Retina (tissue), 1 donor: ENCODE results near the gene PLXNA4.

Experiments used
- DNase-seq: peaks from one replicate; pipeline ENCODE4 v3.0.0-alpha.2; 2016

PLXNA4 gene

DNA sequence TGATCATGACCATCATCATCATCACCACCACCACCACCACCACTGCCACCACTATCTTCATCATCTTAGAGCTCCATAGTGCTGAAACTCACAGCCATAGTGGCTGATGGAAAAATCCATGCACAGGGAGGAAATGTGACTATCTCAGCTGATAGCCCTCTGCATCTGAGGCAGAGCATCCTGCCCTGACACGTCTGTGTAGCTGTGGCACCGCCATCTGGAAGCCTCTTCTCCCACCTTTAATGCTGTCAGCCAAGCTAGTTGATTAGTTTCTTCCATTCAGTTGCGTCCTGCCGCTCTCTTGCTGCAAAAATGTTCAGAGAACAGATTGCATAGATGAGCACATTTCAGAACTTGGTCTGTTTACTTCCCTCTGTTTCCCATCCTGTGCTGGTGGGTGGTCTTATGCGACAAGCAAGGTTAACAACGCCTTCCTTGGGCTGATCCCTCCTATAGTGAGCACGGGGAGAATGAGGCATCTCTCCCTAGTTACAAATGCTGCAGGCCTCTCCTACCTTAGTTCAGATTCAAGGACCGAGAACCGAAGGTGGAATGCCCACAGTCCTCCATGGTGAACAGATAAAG is 478.6 kb downstream of the PLXNA4 start:
- DNase-seq, result no peak

- DNase-seq, result no peak
These were observed 481.0 kb downstream of the PLXNA4 start for GRCh38 chr7:132095111-132095765.

DNA sequence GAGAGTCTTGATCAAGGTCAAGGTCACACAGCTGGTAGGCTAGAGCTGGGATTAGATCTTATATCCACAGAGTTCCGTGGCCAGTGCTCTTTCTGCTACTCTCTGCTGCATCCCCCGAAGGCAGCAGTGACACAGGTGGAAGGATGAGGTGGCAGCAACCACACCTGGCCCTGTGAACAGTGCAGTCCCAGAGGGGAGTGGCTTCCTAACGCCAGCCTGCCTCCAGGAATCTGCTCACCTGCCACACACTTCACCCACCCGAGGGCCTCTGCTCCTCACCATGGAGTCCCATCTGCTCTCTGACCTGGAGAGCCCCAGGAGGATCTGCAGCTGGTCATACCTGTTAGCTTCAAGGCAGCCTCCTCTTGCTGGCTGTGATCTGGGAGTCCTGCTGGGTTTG is 484.2 kb downstream of the PLXNA4 start:
- no peak for DNase-seq

DNA sequence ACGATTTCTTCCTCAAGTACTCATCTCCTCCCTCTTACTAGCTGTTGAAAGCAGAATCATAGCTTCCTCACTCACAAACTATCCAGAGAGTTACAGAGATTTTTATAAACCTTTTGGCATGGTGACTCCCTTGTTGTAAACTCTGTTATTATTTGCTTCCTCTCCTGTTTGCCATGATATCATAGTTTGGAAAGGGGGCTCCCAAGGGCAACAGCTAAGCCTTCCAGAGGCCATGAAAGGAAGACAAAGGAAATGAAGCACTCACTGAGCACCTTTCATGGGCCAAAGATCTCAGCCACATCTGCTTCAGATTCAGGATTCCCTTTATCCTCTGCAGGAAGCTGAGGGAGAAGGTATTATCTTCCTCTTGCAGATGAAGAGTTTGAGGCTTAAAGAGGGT is 484.6 kb downstream of the PLXNA4 start:
- DNase-seq, result no peak

GRCh38 chr7:132090444-132090843 is 485.8 kb downstream of the PLXNA4 start:
- no peak for DNase-seq

- DNase-seq, result no peak
These were observed 486.9 kb downstream of the PLXNA4 start for GRCh38 chr7:132089356-132089755.

DNA sequence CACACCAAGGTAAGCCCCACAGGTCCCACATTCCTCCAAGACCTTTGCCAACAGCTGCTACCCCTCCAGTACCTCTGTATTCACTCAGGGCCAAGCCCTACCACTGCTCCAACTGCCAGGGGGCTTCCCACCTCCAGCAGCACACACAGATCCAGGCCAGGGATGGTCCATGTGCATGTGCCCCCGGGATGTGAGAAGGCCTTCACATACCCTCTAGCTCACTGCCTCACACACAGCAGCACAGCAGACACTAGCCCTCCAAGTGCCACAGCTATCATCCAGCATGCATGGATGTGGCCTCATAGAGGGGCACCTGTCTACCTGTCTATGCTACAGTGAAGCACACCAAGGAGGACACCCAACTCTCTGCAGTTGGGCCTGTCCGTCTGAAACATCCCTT is 488.8 kb downstream of the PLXNA4 start:
- DNase-seq, result no peak

DNA sequence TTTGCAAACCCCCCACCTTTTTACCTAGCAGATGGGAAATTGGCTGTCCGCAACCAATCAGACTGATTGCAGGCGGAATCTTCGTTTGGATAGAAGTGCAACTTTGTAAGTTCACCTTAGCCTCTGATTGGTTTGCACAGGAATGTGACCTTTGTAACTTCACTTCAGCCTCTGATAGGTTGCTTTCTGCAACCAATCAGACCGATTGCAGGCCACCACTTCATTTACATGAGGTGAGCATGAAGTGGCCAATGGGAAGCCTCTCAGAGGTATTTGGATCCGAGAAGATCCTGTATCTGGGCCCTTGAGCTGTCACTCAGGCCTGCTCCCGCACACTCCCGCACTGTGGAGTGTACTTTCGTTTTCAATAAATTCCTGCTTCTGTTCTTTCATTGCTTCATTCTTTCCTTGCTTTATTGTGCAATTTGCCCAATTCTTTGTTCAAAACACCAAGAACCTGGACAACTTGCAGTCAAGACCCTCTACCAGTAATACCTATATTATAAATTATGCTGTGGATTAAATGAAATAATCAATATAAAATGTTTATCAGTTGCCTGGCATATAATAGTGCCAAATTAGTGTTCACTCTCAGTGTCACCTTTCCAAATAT is 491.4 kb downstream of the PLXNA4 start:
- DNase-seq, result no peak

- DNase-seq, result no peak
These were observed 492.6 kb downstream of the PLXNA4 start for GRCh38 chr7:132083537-132084123.

DNA sequence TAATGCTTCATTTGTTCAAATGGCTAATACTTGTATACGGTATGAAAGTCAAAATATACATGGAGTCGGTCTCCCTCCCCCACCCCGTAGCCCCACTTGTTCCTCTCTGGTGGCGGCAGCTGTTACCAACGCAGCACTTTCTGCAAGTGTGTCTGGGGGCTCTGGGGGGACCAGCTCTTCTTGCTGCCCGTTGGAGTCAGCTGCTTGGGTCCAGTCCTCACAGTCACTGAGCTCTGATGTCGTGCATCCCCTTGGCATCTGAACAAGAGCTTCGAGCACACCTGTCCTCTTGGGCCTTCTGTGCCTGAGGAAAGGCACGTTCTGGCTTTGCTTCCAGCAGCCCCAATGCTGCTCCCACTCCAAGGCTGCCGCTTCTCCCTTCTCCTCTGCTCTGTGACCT is 493.1 kb downstream of the PLXNA4 start:
- no peak for DNase-seq

- DNase-seq, result no peak
These were observed 493.9 kb downstream of the PLXNA4 start for GRCh38 chr7:132082394-132082793.

- DNase-seq, result no peak
These were observed 494.6 kb downstream of the PLXNA4 start for GRCh38 chr7:132081686-132082085.

- DNase-seq, result no peak
These were observed 495.2 kb downstream of the PLXNA4 start for GRCh38 chr7:132080967-132081668.

DNA sequence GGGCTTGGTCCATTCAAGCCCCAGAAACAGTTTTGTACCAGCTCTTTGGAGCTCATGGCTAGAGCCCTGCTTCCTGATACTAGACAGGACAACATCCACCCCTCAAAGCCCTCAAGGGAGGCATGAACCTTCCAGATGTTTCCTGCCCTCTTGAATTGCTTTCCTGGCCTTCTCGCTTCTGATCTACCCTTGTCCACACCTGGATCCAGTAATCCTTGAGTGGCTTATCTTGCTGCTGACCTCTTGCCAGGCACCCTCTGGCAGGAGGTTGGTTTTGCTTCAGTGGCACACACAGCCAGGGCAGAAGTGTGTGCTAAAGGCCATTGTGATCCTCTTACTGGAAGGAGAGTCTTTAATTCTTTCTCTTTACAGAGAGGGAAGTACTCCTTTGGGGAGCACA is 495.8 kb downstream of the PLXNA4 start:
- DNase-seq, result no peak

DNA sequence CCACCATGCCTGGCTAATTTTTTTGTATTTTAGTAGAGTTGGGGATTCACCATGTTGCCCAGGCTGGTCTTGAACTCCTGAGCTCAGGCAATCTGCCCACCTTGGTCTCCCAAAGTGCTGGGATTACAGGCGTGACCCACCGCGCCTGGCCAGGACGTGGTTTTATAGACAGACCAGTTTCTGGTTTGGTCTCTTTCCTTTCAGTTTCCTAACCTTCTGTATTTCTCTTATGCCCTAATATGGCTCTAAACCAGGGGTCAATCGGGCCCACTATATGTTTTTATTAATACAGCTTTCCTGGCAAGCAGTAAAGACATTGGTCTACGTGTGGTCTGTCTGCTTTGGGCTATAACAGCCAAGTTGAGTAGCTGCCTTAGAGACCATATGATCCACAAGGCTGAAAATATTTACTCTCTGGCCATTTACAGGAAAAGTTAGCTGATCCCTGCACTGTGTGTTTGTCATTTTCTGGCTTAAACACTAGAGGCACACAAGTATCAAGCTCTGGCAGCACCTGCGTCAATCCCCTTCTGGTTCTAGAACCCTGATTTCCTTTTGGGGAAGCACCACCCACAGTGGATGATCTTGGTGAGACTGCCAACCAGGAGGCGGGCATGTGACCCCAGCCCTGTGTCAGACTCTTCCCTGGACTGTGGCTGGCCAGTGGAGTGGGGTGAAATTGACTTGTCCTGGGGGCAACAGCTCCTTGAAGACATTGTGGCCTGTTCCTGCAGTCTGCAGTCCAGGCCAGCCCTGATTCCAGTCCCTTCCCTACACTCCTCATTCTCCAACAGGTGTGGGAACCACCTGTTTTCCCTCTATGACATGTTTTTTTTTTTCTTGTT is 497.2 kb downstream of the PLXNA4 start:
- DNase-seq, result no peak

DNA sequence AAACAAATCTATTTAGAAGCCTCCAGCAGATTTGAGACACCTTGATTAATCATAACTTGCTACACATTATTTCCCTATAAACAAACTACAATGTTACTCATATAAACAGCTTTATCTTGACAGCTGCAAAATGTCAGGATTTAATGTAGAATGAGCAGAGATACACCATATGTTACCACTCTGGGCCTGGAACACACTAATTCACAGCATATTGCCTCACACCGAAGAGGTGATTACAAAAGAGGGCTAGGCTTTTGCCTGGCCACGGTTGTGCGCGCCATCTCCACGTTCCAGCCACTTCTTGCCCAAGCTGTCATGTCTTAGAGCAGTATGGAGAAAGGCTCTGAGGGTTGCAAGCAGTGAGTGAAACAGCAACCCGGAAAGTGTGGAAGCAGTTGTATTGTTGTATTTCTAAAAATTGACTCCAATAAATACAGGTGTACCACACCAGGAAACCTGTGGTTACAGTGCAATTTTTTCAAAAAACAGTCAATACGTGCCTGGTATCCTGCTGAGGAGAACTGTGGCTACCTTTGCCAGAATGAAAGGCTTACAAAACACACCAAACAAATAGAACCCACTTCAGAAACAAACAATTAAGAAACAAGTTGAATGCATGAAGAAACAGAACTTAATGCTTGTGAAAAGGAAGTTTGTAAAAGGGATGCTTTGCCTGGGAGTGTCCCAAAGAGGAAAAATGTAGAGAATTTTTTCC is 498.1 kb downstream of the PLXNA4 start:
- no peak for DNase-seq

- DNase-seq, result peak; percentile 13
These were observed 499.8 kb downstream of the PLXNA4 start for GRCh38 chr7:132076301-132077035.

DNA sequence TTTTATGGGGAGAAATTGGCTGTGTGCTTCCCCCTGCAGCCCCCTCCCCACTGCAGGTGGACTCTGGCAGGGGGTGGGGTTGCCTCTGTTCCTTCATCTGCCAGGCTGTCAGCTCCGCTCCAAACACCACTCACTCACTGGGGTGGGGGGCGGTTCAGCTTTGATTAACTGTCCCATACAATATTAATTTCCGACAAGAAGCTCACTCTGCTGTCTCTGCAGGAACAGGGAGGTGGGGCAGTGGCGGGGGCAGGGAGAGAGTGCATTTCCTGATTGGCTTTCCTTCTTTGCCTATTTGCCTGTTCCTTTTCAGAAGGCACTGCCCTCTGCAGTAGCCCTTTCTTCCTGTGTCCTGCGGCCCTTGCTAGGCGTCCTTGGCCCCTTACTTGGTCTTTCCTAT is 500.8 kb downstream of the PLXNA4 start:
- peak; percentile 26 for DNase-seq

GRCh38 chr7:132073920-132074589 is 502.2 kb downstream of the PLXNA4 start:
- peak; percentile 15 for DNase-seq
